GM08714 (cell line): Measurements from ENCODE around the gene NANOG.
"Not testable (repeated sequence)": the region's sequence is repeated elsewhere in the genome, so short reads cannot be mapped to it uniquely, and the experiment has no call there.

ENCODE experiments used
- H3K4me3 ChIP-seq: fragments of 200-500 bp; sonication (Bioruptor generic); 2 replicates; pipeline ENCODE4 v1.5.1; 2014; ENCODE audit warnings: mild to moderate bottlenecking, low read length, inconsistent platforms
- ZNF274 ChIP-seq: IDR thresholded peaks from 2 replicates; pipeline ENCODE4 v1.6.1; 2012; ENCODE audit warnings: mild to moderate bottlenecking, low read depth, low read length

NANOG gene

GRCh38 chr12:7788884-7789528 lies at the start of gene NANOG:
TSS of gene NANOG (plus strand) at chr12:7789402. CDS start at chr12:7789615, 213 bp downstream.
- H3K4me3 ChIP-seq = not testable (repeated sequence)

GRCh38 chr12:7747246-7747645 lies 42.0 kb upstream of the NANOG start, which contains the start of gene CLEC4C:
TSS of gene CLEC4C (minus strand) at chr12:7747375. CDS start at chr12:7747348, 27 bp downstream.
- no peak for TF ChIP-seq ZNF274
- H3K4me3 ChIP-seq = no peak within 1 kb of the TSS

GRCh38 chr12:7748852-7749251 lies 40.4 kb upstream of the NANOG start:
- H3K4me3 ChIP-seq = no peak overlapping the region
- no peak for TF ChIP-seq ZNF274

DNA sequence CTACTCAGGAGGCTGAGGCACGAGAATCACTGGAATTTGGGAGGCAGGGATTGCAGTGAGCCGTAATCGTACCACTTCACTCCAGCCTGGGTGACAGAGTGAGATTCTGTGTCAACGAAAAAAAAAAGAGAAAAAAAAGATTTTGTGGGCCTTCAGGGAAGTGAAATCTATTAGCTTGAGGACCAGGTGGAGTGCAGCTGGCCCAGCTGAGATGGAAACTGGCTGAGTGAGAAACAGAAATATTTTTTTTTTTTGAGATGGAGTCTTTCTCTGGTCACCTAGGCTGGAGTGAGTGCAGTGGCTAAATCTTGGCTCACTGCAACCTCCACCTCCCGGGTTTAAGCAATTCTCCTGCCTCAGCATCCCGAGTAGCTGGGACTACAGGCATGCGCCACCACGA lies 39.8 kb upstream of the NANOG start:
- H3K4me3 ChIP-seq = no peak overlapping the region
- no peak for TF ChIP-seq ZNF274

- no peak for TF ChIP-seq ZNF274
- H3K4me3 ChIP-seq = no peak overlapping the region
These were observed 38.9 kb upstream of the NANOG start for GRCh38 chr12:7750350-7750749.

GRCh38 chr12:7751394-7751793 lies 37.8 kb upstream of the NANOG start:
- H3K4me3 ChIP-seq = no peak overlapping the region
- no peak for TF ChIP-seq ZNF274

DNA sequence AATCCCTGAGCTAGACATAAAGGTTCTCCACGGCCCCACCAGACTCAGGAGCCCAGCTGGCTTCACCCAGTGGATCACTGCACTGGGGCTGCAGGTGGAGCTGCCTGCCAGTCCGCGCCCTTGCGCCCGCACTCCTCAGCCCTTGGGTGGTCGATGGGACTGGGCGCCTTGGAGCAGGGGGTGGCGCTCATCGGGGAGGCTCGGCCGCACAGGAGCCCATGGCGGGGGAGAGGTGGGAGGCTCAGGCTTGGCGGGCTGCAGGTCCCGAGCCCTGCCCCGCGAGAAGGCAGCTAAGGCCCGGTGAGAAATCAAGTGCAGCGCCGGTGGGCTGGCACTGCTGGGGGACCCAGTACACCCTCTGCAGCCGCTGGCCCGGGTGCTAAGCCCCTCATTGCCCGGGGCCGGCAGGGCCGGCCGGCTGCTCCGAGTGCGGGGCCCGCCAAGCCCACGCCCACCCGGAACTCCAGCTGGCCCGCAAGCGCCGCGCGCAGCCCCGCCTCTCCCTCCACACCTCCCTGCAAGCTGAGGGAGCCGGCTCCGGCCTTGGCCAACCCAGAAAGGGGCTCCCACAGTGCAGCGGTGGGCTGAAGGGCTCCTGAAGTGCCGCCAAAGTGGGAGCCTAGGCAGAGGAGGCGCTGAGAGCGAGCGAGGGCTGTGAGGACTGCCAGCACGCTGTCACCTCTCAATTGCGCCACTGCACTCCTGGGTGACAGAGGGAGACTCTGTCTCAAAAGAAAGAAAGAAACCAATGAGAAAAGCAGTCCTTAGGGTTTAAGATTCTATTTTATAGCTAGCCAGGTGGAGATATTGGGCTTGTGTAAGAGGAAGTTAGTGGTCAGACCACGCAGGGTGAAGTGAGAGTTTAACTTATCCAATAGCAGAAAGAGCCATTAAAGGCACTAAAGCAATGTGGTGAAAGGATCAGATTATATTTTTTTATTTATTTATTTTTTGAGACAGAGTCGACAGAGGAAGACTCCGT lies 37.0 kb upstream of the NANOG start:
- H3K4me3 ChIP-seq = not testable (repeated sequence)

GRCh38 chr12:7755668-7756067 lies 33.5 kb upstream of the NANOG start:
- H3K4me3 ChIP-seq = not testable (repeated sequence)

DNA sequence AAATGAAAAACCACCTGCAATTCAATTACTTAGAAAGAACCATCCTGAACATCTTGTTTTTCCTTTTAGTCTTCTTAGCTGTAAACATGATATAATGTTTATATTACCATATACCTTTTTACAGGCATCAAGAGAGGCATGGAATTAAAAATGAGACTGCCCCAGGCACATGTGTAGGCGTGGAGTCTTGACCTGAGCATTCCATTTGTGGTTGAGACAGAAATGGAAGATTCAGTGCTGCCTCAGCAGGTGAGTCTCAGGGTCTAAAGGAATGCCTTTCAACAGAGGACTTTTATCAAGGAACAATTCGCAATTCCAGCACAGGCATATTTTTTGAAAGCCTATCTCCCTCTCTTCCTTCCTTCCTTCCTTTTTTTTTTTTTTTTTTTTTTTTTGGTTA lies 32.2 kb upstream of the NANOG start:
- TF ChIP-seq ZNF274 = no peak
- no peak overlapping the region for H3K4me3 ChIP-seq

DNA sequence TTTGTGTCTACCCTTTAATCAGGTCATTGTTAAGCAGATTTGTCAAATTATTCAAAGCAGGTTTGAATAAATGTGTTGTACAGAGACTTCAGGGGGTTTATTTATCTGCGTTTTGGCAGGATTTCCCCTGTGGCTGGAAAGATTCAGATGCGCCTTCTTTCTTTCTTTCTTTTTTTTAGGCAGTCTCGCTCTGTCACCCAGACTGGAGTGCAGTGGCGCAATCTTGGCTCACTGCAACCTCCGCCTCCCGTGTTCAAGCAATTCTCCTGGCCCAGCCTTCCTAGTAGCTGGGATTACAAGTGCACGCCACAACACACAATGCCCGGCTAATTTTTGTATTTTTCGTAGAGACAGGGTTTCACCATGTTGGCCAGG lies 30.4 kb upstream of the NANOG start:
- no peak for TF ChIP-seq ZNF274

GRCh38 chr12:7769999-7770398 lies 19.2 kb upstream of the NANOG start:
- TF ChIP-seq ZNF274 = no peak
- no peak overlapping the region for H3K4me3 ChIP-seq

More for the DNA sequence above, 30.4 kb upstream of the NANOG start:
- no peak overlapping the region for H3K4me3 ChIP-seq

DNA sequence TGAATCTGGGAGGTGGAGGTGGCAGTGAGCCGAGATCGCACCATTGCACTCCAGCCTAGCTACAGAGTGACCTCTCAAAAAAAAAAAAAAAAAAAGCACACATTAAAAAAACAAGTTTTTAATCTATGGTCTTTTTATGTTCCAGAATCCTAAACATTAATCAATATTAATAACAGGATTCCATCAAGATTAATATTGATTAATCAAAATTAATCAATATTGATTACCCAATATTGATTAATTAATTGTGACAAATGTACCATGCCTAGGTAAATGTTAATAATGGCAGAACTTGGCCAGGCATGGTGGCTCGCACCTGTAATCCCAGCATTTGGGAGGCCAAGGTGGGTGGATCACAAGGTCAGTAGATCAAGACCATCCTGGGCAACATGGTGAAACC lies 7.9 kb upstream of the NANOG start:
- H3K4me3 ChIP-seq = no peak overlapping the region
- no peak for TF ChIP-seq ZNF274

DNA sequence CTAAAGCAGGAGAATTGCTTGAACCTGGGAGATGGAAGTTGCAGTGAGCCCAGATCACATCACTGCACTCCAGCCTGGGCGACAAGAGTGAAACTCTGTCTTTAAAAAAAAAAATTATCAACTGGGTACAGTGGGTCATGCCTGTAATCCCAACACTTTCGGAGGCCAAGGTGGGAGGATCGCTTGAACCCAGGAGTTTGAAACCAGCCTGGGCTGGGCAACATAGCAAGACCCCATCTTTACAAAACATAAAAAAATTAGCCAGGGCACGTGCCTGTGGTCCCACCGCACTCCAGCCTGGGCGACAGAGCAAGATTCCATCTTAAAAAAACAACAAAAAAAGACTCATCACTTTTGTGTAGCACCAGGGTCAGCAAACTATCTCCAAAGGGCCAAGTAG lies 7.1 kb upstream of the NANOG start:
- H3K4me3 ChIP-seq = no peak overlapping the region
- no peak for TF ChIP-seq ZNF274

- not testable (repeated sequence) for H3K4me3 ChIP-seq
These were observed 5.8 kb upstream of the NANOG start for GRCh38 chr12:7783433-7783832.

DNA sequence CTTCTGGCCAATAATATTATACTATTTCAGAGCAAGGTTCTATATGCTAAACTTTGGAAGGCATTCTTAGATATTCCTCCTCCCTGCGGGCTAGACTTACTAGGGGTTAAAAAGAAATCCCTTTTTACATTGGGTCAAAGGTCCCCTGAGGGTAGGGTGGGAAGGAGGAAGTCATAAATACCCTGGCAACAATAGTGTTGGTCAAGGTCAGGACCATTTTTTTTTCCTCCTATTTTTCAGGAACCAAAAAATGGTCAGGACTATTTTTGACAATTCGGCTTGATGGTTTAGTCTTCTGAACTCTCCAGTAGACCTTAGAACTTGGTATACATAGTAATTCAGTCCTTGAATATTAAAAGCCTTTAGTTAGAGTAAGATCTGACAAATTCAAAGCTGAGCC lies 4.5 kb upstream of the NANOG start:
- TF ChIP-seq ZNF274 = no peak
- H3K4me3 ChIP-seq = no peak overlapping the region

DNA sequence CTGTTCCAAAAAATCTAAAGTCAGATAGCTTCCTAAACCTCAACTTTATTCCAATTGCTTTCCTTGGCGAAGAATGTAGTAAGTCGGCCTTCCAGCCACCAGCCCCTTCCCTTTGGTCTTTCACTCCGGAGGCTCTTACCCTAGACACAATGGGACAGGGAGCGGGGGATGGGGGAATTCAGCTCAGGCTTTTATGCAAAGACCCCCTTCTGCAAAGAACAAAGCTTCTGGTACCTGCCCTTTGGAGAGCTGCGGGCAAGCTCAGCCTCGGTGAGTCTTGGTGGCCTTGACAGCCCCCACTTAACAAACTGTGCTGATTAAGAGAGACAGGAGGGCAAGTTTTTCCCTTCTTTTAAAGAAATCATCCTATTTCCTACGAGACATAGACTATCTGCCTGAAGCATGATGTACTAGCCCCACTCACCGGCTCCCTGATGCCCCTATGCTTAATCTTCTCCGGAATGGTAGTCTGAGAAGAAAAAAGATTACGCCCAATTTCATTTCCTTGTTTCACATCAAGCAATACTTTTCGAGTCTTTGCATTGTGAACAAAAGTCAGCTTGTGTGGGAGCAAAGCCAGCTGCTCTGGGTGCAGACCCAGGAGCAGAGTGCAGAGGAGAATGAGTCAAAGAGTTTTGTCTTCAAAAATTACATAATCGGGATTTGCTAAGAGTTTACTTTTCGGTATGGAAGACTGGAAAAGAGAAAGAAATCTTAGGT lies 1.5 kb upstream of the NANOG start:
- TF ChIP-seq ZNF274 = no peak
- no peak overlapping the region for H3K4me3 ChIP-seq
